ENCODE measurements around the gene M1AP.
"Not testable (repeated sequence)": the region's sequence is repeated elsewhere in the genome, so short reads cannot be mapped to it uniquely, and the experiment has no call there.

M1AP gene

DNA sequence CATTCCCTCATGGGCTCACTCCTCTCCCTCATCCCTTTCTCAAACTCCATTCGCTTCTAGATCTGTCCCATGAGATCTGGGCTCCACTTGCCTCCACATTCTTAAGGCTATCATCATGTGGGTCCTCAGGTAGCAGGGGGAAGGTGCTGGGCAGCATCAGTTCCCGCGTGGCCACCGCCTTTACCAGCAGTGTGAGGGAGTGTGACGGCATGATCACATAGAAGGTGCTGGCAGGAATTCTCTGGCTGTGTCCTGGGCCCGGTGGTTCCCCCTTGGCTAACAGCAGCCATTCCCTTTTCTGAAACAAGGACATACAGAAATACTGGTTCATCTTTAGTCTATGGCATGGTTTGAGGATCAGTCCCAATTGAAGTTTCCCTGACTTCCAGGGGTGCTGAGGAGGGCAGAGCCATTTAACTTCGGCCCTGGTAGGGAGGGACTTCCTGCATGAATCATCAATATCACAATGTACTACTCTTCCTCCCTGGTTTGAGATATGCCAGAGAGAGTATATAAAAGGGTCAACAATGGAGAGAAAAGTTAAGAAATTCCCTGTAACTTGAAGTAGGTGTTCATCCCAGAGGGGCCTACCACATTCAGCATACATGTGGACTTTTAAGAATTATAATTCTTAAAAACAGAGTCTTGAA lies 85.9 kb downstream of the M1AP start:
- no peak for DNase-seq

DNA sequence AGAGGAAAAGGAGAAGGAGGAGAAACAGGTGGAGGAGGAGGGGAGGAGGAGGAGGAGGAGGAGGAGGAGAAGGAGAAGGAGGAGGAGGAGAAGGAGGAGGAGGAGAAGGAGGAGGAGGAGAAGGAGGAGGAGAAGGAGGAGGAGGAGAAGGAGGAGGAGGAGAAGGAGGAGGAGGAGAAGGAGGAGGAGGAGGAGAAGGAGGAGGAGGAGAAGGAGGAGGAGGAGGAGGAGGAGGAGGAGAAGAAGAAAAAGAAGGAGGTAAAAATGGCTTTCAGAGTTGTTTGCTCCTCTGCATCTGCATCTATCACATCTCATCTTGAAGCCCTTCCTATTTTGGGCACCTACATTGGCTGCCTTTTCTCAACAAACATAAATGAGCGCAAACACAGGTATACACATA lies 87.1 kb downstream of the M1AP start:
- DNase-seq: not testable (repeated sequence)

DNA sequence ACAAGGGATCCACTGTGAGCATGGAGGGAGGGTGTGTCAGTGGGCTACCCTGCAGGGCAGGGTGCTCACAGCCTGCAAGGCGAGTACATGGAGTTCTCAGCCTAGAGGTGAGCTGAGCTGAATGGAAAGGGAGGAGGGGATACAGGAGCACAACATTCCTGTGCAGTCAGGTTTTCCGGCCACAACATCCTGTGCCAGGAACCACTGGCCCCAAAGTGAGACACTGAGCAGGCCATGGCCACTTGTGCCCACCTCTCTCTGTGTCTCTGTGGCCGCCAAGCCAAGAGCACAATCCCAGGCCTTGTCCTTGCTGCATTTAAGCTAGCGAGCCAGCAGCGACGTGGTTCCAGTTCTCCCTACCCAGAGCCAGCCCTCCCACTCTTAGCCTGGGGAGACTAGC lies 87.5 kb downstream of the M1AP start:
- no peak for DNase-seq

- no peak for DNase-seq
These were observed 88.2 kb downstream of the M1AP start for GRCh38 chr2:74559912-74560311.

- DNase-seq: no peak
These were observed 89.6 kb downstream of the M1AP start for GRCh38 chr2:74558284-74559230.

DNA sequence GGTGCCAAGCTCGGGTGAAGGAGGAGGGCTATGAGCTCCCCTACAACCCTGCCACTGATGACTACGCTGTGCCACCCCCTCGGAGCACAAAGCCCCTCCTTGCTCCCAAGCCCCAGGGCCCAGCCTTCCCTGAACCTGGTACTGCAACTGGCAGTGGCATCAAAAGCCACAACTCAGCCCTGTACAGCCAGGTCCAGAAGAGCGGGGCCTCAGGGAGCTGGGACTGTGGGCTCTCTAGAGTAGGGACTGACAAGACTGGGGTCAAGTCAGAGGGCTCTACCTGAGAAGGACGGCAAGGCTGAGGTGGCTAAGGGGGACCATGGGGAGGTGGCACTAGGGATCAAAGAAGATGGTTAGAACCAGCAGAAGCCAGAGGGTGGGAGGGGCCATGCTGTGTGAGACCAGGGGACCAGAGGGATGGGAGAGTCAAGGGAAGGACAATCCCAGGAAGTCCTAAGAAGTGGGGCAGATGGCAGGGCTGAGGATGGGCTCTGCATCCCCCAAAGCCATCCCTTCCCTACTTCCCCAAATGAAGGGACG lies 91.2 kb downstream of the M1AP start:
- DNase-seq: no peak

DNA sequence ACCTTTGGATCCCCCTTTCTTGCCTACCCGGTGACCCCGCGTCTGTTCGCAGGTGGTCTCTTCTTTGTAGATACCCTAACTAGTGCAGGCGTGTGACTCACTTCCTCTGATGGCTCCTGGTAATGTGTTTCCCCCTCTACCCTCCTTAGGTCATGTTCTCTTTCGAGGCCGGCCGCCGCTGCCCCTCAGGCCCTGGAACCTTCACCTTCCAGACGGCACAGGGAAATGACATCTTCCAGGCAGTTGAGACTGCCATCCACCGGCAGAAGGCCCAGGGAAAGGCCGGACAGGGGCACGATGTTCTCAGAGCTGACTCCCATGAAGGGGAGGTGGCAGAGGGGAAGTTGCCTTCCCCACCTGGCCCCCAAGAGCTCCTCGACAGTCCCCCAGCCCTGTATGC lies 92.0 kb downstream of the M1AP start:
- DNase-seq: no peak

DNA sequence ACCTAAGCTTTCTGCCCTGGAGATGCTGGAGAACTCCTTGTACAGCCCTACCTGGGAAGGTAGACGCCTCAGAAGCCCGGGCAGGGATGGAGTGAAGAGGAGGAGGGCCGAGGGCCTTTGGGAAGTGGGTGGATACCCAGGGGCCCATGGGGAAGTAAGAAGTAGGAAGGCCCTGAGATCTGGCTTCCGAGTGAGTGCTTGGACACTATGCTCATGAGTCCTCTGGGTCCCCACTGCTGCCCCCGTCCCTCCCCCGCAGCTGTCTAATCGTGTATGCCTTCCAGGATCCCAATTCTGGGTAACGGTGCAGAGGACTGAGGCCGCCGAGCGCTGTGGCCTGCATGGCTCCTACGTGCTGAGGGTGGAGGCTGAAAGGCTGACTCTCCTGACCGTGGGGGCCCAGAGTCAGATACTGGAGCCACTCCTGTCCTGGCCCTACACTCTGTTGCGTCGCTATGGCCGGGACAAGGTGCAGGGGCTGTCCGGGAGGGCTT lies 92.5 kb downstream of the M1AP start:
- DNase-seq: no peak

- no peak for DNase-seq
These were observed 93.2 kb downstream of the M1AP start for GRCh38 chr2:74554820-74555531.

- peak; percentile 96 for DNase-seq
These were observed 94.0 kb downstream of the M1AP start, which contains the start of the genes DOK1 and LOXL3 for GRCh38 chr2:74553892-74554819. DOK1 (plus strand) TSS chr2:74554720; CDS start chr2:74554755, 35 bp downstream. LOXL3 (minus strand) TSS chr2:74553942; CDS start chr2:74552634, 1,308 bp downstream.

DNA sequence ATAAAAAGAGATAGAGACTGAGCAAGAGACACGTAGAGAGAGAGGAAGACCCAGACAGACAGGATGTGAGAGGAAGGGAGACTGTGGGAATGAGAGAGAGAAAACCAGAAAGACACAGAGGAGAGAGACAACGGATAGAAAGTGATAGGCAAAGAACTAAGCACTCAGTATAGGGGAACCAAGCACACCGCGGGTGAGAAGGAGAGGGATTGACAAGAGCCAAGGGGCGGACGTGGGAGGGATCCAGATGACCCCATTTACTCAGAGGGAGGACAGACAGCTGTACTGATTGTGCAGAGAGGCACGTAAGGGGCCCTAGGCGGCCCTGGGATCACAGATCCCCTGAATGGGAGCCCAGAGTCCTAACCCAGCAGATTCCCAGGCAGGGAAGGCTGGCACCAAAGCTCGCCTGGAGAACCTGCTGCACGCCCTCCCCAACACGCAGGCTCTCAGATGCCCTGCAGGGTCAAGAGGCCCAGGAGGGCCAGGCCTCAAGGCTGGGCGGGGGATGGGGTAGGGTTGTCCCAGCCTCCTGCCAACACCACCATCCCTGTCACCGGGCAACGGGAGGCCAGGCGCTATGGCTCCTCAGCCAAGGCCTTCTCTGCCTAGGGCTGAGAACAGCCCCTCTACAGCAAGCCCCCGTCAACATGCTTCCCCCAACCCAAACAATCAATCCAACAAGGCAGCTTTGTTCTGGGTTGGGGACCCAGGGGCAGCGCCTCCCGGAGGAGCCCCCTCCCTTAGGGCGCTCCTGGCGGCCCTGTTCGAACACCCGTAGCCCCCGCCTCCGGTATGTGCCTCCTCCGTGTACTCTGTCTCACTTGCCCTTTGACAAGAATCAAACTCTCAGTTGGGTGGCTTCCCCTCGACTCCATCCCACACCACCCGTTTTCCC lies 95.0 kb downstream of the M1AP start:
- DNase-seq: no peak

DNA sequence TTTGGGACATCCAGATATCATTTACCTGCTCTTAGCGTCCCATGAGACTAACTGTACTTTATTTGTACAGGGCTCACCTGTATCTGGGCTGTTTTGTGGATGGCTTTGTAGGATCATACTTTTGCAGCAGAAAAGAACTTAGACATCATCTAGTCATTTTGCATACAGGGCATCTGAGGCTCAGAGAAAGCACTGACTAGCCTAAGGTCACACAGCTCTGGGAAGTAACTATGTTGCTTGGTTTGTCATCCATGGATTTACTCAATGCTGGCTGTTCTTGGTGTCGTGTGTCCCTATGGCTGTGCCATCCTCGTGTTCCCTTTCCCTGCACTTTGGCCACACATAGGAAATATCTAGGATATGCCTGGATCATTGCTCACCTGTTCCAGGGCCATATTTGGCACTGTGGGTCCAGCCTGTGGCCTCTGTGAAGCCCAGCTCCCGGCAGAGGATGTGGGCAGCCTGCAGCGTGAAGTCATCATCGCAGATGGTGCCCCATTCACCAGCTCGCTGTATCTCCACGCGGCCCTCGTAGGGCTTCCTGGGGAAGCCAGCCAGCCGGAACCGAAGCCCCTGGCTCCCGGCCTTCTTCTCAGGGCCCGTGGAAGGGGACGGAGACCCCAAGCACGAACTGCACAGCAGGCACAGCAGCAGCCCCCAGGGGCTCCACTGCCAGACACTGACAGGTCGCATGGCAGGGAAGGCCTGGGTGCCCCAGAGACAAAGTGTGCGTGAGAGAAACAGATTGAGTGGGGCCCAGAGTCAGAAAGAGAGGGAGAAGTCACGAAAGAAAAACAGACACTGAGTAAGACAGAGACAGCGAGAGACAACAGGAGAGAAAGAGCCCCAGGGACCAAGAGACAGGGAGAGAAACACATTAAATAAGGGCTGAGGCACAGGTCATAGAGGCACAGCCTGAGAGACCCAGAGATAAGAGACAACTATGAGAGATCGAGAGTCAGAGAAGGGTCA lies 95.9 kb downstream of the M1AP start:
- DNase-seq: no peak

DNA sequence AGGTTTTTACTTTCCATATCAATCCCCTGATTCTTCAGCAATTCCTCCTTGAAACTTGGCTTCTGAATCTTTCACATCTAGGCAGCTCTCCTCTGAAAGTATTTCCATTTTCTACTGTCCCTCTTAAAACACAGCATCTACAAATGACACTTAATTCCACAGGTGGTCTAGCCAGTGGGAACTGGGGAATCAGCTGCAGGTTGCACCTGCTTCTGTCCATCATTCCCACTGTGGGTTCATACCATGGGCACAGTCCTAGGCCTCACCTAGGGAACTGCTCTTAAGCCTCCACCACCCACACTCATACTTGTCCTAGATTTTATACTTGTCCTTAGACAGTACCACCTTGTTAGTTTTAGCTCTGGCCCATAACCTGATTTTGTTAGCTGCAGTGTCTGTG lies 96.6 kb downstream of the M1AP start:
- DNase-seq: no peak

GRCh38 chr2:74550231-74550630 lies 97.9 kb downstream of the M1AP start:
- no peak for DNase-seq

- DNase-seq: peak; percentile 50
These were observed 99.0 kb downstream of the M1AP start for GRCh38 chr2:74548900-74549826.

GRCh38 chr2:74548285-74548899 lies 99.7 kb downstream of the M1AP start:
- DNase-seq: no peak

DNA sequence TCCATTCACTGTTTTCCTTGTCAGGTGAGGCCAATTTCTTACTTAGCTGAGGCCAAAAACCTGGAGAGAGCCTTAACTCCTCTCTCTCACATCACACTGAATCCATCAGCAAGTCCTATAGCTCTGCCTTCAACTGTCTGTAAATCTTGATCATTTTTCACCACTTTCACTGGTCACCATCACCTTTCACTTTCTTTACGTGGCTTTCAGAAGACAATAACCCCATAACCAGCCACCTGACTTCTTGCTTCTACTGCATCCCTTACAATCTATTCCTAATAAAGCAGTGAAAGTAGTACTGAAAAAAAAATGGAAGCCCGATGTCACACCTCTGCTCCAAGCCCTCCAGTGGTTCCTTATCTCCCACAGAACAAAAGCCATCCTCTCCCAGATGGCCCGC lies 102.1 kb downstream of the M1AP start:
- no peak for DNase-seq

DNA sequence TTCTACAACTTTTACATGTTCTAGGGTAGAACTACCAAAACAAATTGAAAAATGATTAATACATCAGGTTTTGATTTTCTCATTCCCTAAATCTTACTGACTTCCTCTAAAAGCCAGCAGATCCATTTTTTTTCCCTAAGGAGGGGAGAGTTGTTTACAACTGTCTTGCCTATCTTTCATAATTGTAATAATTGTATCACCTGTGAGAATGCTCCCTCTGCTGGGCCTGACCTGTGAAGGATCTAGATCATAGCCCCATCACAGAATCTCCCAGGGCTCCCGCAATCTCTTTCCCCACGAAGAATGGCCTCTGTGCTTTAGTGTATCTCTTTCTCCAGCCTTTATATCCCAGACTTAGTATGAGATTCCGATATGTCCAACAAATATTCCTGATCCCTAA lies 103.5 kb downstream of the M1AP start:
- no peak for DNase-seq

All from fibroblast of skin of abdomen (primary cell).